ENCODE measurements around the gene PRKG1. TPM values are rescaled to one million over a fixed set of nuclear protein-coding genes. Genes with fewer than 3 reads are reported as not detected.

Gene PRKG1
- total and polyA plus RNA-seq, 2 of the 8 experiments (the other 6 are each of a cell fraction or from before 2014, with no cell fraction given): 4.2 to 15.2 TPM

DNA sequence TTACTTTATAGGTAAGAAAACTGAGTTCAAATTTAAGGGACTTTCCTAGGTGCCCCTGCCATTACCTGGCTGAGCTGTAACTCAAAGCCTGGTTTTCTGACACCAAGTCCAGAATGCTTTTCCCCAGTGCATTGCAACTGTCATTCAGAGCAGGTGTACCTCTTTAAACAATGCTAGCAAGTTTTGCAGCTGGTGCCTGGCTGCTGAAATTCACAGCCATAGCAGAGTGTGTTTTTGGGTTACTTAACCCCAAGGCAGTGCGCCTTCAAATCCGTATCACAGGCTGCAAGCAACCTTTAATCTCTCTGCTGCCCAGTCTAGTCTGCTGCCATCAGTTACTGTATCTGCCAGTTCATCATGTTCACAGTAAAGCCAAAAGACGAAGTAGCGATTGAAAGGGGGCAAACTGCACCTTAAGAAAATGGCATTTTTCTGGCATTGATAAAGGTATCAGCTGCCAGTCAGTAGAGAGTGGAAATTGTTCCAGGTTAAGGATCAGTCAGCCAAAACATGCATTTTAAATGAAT, 359.7 kb downstream of the PRKG1 start:
- Histone ChIP-seq H4K5ac (ENCODE audit: insufficient read length, low read depth, low read length) (no peak overlapping the region), H4K91ac (replicated peaks; ENCODE audit: insufficient read length, low read length) (no peak overlapping the region), H3K36me3 (ENCODE audit: control insufficient read depth in 2 of 4, insufficient read depth in 4 of 4, low read length in 3 of 4) (no peaks in the 10 kb centered on the region), H4K20me1 (replicated peaks in 1 of 2; ENCODE audit: control insufficient read depth in 1 of 2, insufficient read depth in 2 of 2, low read length in 2 of 2) (no peaks in the 10 kb centered on the region), H3K14ac (ENCODE audit: insufficient read length) (no peak overlapping the region), H2AFZ (ENCODE audit: low read length) (no peak overlapping the region), H3K56ac (replicated peaks; ENCODE audit: insufficient read length, low read depth, low read length) (no peak overlapping the region), H4K8ac (ENCODE audit: extremely low read depth, insufficient read depth, low read length) (no peak overlapping the region), H3K27me3 (replicated peaks in 1 of 4; ENCODE audit: control insufficient read depth in 3 of 4, extremely low read depth in 1 of 4, insufficient read depth in 3 of 4, low read length in 3 of 4) (no peaks in the 10 kb centered on the region), H2BK5ac (ENCODE audit: low read depth, low read length) (no peak overlapping the region), H2BK15ac (ENCODE audit: low read length) (no peak overlapping the region), H3K79me2 (ENCODE audit: control insufficient read depth in 1 of 2, insufficient read depth in 2 of 2, low read length in 2 of 2) (no peaks in the 10 kb centered on the region), H3K4ac (replicated peaks; ENCODE audit: insufficient read length, low read depth, low read length) (no peak overlapping the region), H3K9me3 (ENCODE audit: insufficient read depth in 2 of 2, low read depth in 1 of 2, low read length in 1 of 2) (no peaks in the 10 kb centered on the region), H3K9ac (replicated peaks in 1 of 4; ENCODE audit: extremely low read depth in 1 of 4, low read depth in 3 of 4, low read length in 3 of 4) (no peak overlapping the region; a peak in 1 of 7 replicates), H3K4me2 (ENCODE audit: insufficient read depth in 1 of 2, low read depth in 2 of 2, low read length in 2 of 2) (no peak overlapping the region), H2AK5ac (ENCODE audit: low read depth, low read length) (no peak overlapping the region), H3K79me1 (ENCODE audit: low read depth, low read length) (no peaks in the 10 kb centered on the region), H3K4me1 (replicated peaks in 1 of 4; ENCODE audit: control insufficient read depth in 3 of 4, insufficient read depth in 4 of 4, low read length in 3 of 4) (peaks cover 0 to 5% (median 1%) of the 10 kb centered on the region in 4 experiments; a peak in 2 of 7 replicates), H3K23me2 (ENCODE audit: low read depth, low read length) (no peaks in the 10 kb centered on the region), H2BK20ac (ENCODE audit: low read length) (no peak overlapping the region), H3K18ac (ENCODE audit: extremely low read depth, low read length) (no peak overlapping the region), H2BK12ac (ENCODE audit: low read depth, low read length) (no peak overlapping the region), H3K4me3 (ENCODE audit: extremely low read depth in 1 of 4, insufficient read depth in 2 of 4, low read depth in 3 of 4, low read length in 4 of 4) (no peak overlapping the region), H3K23ac (ENCODE audit: insufficient read length) (no peak overlapping the region), H3K27ac (ENCODE audit: low read depth, low read length) (no peak overlapping the region), H2BK120ac (replicated peaks; ENCODE audit: low read depth, low read length) (no peak overlapping the region)
- TF ChIP-seq TAF1 (IDR thresholded peaks at IDR 0.05; ENCODE audit: low read depth, low read length) (no peak), HDAC6 (IDR thresholded peaks at IDR 0.05; ENCODE audit: low read depth, low read length) (no peak), TEAD4 (IDR thresholded peaks at IDR 0.05; ENCODE audit: low read depth, low read length) (no peak), KDM4A (IDR thresholded peaks at IDR 0.05; ENCODE audit: low read depth, low read length, severe bottlenecking) (no peak), HDAC2 (IDR thresholded peaks at IDR 0.05; ENCODE audit: borderline replicate concordance in 1 of 2, low read depth in 2 of 2, low read length in 2 of 2) (no peak), RFX5 (IDR thresholded peaks at IDR 0.05; ENCODE audit: borderline replicate concordance, low read depth, low read length) (no peak), PHF8 (conservative IDR thresholded peaks at IDR 0.05; ENCODE audit: low read depth, low read length) (no peak), CBX8 (IDR thresholded peaks at IDR 0.05; ENCODE audit: borderline replicate concordance, low read depth, low read length) (no peak), SP1 (IDR thresholded peaks at IDR 0.05; ENCODE audit: low read depth, low read length) (no peak), CTBP2 (IDR thresholded peaks at IDR 0.05; ENCODE audit: borderline replicate concordance, insufficient read depth, insufficient read length, low read length) (no peak), FOSL1 (IDR thresholded peaks at IDR 0.05; ENCODE audit: insufficient read depth, low read depth, low read length) (no peak)
- DNase-seq (ENCODE audit: low read depth in 1 of 2, low spot score in 2 of 2) (no peak), FAIRE-seq (no peak)
- WGBS, 2 experiments (ENCODE audit: extremely low coverage in 1 of 2, insufficient coverage in 1 of 2, insufficient read length in 1 of 2, insufficient replicate concordance in 2 of 2, low coverage in 1 of 2, low lambda C conversion rate in 2 of 2, missing lambda C conversion rate in 1 of 2): 94% methylated on average over 4 of the region's 4 CpGs; no CpG with 5 or more reads in 1 of the 2 experiments
- POLR2A ChIA-PET (ENCODE audit: partially characterized antibody): no interaction called here
- CTCF ChIA-PET (ENCODE audit: partially characterized antibody): interaction anchor here (1.5 to 4.5 kb wide), 3 partner anchors 9 to 782 kb away, joined by 4 to 18 read pairs (median 5); no protein-coding TSS in a partner anchor

All from H1 (cell line).